ENCODE data around the gene LIF. TPM values are rescaled to one million over a fixed set of nuclear protein-coding genes. Genes with fewer than 3 reads are reported as not detected.

LIF gene
- polyA plus RNA-seq, 1 of the 3 experiments (the other 2 are of a cell fraction): 24.6 TPM

DNA sequence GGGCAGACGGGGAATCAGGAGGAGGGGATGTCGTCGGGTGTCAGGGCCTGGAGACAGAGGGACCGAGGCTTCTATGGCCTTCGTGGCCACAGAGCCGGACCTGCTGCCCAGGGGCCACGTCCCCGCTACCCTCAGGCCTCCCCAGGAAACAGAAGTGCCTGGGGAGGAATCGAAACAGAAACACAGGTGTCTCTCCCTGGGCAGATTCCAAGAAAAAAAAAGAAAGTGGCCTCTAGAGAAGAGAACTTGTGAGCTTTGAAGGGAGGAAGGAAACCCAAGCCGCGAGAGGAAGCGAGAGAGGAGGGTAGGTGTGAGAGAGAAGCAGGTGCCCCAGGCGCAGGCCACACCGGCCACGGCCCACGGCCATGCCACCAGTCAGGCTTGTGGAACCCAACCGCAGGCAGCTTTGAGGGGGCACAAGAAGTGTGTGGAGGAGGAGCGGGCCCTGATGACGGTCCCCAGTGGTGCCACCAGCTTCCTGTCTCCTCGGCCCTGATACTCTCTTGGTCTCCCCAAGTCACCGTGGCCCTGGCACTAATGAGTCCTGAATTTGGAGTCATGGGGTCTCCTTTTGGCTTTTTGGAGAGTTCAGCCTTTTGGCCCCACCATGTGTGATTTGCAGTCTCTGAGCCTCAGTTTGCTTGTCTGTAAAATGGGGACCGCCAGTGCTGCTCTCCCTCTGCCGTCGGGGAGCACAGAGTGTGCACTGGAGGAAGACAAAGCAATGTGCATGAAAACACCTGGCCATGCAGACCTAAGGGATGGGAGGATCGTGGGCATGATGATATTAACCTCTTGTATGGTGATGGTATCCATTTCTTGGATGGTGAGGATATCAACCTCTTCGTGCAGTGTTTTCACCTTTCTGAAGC is 25.2 kb downstream of the LIF start:
- no peak for DNase-seq
- Histone ChIP-seq H3K9ac (no peak overlapping the region), H3K27ac (ENCODE audit: low read depth in 2 of 2, low read length in 1 of 2) (no peak overlapping the region), H3K9me2 (no peaks in the 10 kb centered on the region), H3K79me2 (ENCODE audit: insufficient read depth) (no peaks in the 10 kb centered on the region), H3K4me2 (no peak overlapping the region), H3K4me3 (ENCODE audit: low read depth in 2 of 2, low read length in 1 of 2) (no peak overlapping the region), H4K20me1 (ENCODE audit: insufficient read depth) (no peaks in the 10 kb centered on the region), H2AFZ (ENCODE audit: low read depth) (no peak overlapping the region), H3F3A (replicated peaks; ENCODE audit: insufficient read depth) (peaks cover 8% of the 10 kb centered on the region), H3K9me3 (no peaks in the 10 kb centered on the region), H3K4me1 (ENCODE audit: control insufficient read depth in 1 of 2, insufficient read depth in 2 of 2, low read depth in 1 of 2, low read length in 1 of 2) (peaks cover 0 to 8% of the 10 kb centered on the region in 2 experiments; a peak in 1 of 4 replicates), H3K36me3 (replicated peaks in 1 of 2; ENCODE audit: control insufficient read depth in 1 of 2, insufficient read depth in 2 of 2, low read length in 1 of 2) (no peaks in the 10 kb centered on the region), H3K27me3 (ENCODE audit: insufficient read depth) (no peaks in the 10 kb centered on the region)
- CTCF ChIA-PET: no interaction called here
- TF ChIP-seq POLR2AphosphoS5 (IDR thresholded peaks at IDR 0.05; ENCODE audit: low read depth, low read length): no peak
- no peak for TF ChIP-seq NRF1 (IDR thresholded peaks at IDR 0.05; ENCODE audit: low read depth, low read length)
- TF ChIP-seq CHD2 (IDR thresholded peaks at IDR 0.05; ENCODE audit: low read length, partially characterized antibody): no peak
- TF ChIP-seq, protein P1, sequence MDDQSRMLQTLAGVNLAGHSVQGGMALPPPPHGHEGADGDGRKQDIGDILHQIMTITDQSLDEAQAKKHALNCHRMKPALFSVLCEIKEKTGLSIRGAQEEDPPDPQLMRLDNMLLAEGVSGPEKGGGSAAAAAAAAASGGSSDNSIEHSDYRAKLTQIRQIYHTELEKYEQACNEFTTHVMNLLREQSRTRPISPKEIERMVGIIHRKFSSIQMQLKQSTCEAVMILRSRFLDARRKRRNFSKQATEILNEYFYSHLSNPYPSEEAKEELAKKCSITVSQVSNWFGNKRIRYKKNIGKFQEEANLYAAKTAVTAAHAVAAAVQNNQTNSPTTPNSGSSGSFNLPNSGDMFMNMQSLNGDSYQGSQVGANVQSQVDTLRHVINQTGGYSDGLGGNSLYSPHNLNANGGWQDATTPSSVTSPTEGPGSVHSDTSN (IDR thresholded peaks at IDR 0.05): no peak
- TF ChIP-seq MXI1 (IDR thresholded peaks at IDR 0.05; ENCODE audit: low read depth, low read length): no peak
- TF ChIP-seq SMC3 (IDR thresholded peaks at IDR 0.05; ENCODE audit: low read depth, low read length): no peak
- no peak for TF ChIP-seq RFX5 (IDR thresholded peaks at IDR 0.05; ENCODE audit: low read length)
- no peak for TF ChIP-seq TEAD4 (IDR thresholded peaks at IDR 0.05; ENCODE audit: borderline replicate concordance, insufficient read depth)
- TF ChIP-seq GATA2 (CRISPR knock-in tag; IDR thresholded peaks at IDR 0.05): no peak
- no peak for TF ChIP-seq RCOR1 (IDR thresholded peaks at IDR 0.05; ENCODE audit: low read length)
- TF ChIP-seq, protein P2, sequence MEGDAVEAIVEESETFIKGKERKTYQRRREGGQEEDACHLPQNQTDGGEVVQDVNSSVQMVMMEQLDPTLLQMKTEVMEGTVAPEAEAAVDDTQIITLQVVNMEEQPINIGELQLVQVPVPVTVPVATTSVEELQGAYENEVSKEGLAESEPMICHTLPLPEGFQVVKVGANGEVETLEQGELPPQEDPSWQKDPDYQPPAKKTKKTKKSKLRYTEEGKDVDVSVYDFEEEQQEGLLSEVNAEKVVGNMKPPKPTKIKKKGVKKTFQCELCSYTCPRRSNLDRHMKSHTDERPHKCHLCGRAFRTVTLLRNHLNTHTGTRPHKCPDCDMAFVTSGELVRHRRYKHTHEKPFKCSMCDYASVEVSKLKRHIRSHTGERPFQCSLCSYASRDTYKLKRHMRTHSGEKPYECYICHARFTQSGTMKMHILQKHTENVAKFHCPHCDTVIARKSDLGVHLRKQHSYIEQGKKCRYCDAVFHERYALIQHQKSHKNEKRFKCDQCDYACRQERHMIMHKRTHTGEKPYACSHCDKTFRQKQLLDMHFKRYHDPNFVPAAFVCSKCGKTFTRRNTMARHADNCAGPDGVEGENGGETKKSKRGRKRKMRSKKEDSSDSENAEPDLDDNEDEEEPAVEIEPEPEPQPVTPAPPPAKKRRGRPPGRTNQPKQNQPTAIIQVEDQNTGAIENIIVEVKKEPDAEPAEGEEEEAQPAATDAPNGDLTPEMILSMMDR (IDR thresholded peaks at IDR 0.05): no peak
- TF ChIP-seq, protein P3, sequence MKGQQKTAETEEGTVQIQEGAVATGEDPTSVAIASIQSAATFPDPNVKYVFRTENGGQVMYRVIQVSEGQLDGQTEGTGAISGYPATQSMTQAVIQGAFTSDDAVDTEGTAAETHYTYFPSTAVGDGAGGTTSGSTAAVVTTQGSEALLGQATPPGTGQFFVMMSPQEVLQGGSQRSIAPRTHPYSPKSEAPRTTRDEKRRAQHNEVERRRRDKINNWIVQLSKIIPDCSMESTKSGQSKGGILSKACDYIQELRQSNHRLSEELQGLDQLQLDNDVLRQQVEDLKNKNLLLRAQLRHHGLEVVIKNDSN (IDR thresholded peaks at IDR 0.05; ENCODE audit: borderline replicate concordance, low read depth): no peak
- TF ChIP-seq TCF12 (IDR thresholded peaks at IDR 0.05): no peak
- no peak for TF ChIP-seq RXRA (IDR thresholded peaks at IDR 0.05; ENCODE audit: borderline replicate concordance, low read depth)
- TF ChIP-seq EZH2phosphoT487 (IDR thresholded peaks at IDR 0.05; ENCODE audit: borderline replicate concordance, low read depth): no peak
- TF ChIP-seq, protein P4, sequence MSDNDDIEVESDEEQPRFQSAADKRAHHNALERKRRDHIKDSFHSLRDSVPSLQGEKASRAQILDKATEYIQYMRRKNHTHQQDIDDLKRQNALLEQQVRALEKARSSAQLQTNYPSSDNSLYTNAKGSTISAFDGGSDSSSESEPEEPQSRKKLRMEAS (IDR thresholded peaks at IDR 0.05; ENCODE audit: low read depth): no peak
- TF ChIP-seq FOXM1 (IDR thresholded peaks at IDR 0.05; ENCODE audit: low read depth): no peak
- no peak for TF ChIP-seq SIN3A (IDR thresholded peaks at IDR 0.05; ENCODE audit: borderline replicate concordance, low read depth, low read length)
- POLR2A ChIA-PET: no interaction called here
- WGBS (ENCODE audit: low lambda C conversion rate): 87% methylated on average over 19 of the region's 26 CpGs

Data from SK-N-SH (cell line).